IPS-11a (cell line): ENCODE measurements around the gene LANCL2.
"Not testable (repeated sequence)": the region's sequence is repeated elsewhere in the genome, so short reads cannot be mapped to it uniquely, and the experiment has no call there.

ENCODE experiments used
- H3K4me3 ChIP-seq: one replicate; pipeline ENCODE4 v1.5.1; 2013; ENCODE audit warnings: low read depth, low read length, control low read depth

The LANCL2 gene

DNA sequence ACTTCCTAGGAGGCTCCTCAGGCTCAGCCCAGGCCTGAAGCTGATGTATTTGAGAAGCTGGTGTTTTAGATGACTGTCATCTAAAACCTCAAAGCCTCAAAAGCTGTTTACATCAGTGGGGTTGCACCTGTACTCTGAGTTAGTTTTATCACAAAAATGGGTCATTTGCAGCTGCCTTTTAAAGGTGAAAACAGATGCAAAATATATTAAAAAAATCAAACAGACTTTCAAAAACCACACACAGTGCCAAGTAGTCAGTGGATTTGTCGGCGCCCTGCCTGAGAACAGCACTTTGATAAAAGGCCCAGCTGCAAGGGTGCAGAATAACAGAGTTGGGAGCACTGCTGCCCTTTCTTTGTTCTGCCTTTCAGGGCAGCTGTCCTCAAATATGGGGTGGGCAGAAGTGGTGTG lies 104.1 kb downstream of the LANCL2 start:
- H3K4me3 ChIP-seq, result no peak overlapping the region

DNA sequence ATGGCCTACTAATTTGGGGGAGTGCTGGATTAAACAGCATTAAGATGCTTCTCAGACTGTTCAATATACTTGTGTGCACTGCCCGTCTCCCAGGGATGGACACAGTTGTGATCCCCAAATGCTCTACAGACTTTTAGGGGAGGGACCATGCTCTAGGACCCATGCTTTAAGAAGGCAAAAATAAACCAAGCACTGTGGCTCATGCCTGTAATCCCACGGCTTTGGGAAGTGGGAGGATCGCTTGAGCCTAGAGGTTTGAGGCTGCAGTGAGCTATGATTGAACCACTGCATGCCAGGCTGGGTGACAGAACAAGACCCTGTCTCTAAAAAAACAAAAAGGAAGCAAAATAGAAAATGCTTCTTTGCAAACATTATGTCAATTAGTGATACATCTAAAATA lies 104.6 kb downstream of the LANCL2 start:
- no peak overlapping the region for H3K4me3 ChIP-seq

- no peak overlapping the region for H3K4me3 ChIP-seq
Observed at GRCh38 chr7:55470261-55470660, 105.1 kb downstream of the LANCL2 start.

DNA sequence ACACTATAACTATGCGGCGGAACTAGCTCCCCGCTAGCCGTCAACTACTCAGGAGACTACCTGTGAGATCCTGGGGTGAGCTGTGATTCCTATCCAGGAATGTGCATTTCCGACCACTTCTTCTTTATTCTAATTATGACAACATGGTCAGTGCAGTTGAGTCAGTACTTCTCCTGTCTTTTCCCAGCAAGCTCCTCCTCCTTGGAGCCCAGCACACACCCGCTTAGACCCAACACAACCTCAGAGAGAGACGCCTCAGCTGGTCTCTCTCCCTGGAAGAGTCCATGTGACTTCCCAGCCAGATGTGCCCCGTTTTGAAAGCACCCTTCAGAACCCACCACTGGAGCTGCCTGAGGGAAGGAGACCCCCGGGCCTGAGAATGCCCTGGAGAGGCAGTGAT lies 106.5 kb downstream of the LANCL2 start:
- H3K4me3 ChIP-seq, result not testable (repeated sequence)

DNA sequence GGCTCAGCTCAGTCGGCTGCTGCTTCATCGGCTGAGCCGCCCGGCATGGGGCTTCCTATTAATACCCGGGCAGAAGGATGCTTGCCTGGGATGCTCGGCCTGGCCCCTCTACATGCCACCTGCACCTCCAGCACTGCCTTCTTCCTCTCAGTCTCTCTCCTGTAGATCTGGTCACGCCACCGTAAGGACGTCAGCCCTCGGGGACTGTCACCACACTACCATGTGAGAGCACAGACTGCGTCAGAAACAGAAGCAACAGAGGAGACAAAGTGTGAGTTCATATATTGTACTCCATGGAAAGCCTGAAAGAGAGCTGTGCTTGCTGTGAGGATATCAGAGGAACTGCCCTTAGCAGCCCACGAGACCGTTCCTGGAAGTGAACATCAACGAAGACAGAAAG lies 107.3 kb downstream of the LANCL2 start:
- H3K4me3 ChIP-seq, result not testable (repeated sequence)

- H3K4me3 ChIP-seq, result no peak overlapping the region
Observed at GRCh38 chr7:55472928-55473725, 108.0 kb downstream of the LANCL2 start.

- no peak overlapping the region for H3K4me3 ChIP-seq
Observed at GRCh38 chr7:55473932-55474331, 108.8 kb downstream of the LANCL2 start.

GRCh38 chr7:55474944-55475854 lies 110.1 kb downstream of the LANCL2 start:
- no peak overlapping the region for H3K4me3 ChIP-seq

DNA sequence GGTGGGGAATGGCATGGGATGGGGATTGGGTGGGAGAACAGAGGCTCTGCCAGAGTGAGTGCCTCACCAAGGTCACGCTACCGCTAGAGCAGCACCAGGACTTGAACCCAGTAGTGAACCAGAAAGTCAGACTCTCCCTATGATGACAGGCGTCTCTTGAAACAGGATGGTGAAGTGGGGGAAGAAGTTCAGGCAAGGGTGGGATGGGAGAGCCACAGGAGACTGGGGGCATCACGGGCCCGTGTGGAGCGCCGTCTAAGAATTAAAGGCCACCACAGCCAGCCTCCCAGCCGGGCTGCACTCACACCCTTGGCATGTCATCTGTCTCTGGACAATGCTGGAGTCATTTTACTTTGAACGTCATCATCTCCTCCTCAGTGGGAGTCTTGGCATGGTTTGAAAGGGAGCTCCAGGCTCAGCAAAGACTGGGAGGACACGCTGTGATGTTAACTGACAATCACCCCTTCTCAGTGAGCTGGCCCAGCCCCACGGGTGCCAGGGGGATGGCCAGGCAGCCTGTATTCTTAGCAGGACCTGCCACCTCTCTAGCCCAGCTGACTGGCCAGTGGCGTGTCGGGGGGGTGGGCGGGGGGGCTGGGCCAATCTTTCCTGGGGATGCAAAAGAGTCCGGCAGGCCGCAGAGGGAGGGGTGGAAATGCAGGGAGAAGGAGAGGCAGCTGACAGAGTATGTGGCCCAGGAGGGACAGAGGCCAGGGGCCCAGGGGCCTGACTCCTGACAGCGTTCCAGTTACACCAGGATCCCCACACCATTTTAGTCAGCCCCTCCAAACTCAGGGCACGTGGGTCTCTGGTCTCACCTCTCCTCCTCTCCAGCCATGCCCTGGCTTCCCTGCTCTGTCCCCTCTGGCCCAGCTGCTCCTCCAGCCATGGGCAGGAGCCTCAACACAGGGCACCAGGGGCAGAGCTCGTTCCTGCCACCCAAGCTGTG lies 111.0 kb downstream of the LANCL2 start:
- no peak overlapping the region for H3K4me3 ChIP-seq

GRCh38 chr7:55476852-55477780 lies 112.0 kb downstream of the LANCL2 start:
- H3K4me3 ChIP-seq, result no peak overlapping the region

GRCh38 chr7:55477781-55478374 lies 112.7 kb downstream of the LANCL2 start:
- no peak overlapping the region for H3K4me3 ChIP-seq

GRCh38 chr7:55478700-55479099 lies 113.6 kb downstream of the LANCL2 start:
- no peak overlapping the region for H3K4me3 ChIP-seq

GRCh38 chr7:55481155-55481554 lies 116.0 kb downstream of the LANCL2 start:
- H3K4me3 ChIP-seq, result no peak overlapping the region

DNA sequence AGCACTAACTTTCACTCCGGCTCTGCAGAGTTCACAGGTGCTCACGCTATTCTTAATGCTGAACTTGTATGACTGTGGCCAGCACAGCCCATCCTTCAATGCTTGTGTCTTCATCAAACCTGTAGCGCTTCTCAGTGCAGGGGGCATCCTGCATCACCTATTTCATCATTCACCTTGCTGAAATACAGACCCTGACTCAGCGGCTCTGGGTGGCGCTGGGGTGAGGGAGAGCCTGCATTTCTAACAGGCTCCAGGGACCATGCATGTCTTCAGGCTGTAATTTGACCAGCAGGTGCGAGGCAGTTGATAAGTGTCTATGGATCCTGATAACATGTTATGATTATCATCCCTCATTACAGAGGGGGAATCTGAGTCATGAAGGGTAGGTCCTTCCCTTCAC lies 117.9 kb downstream of the LANCL2 start:
- no peak overlapping the region for H3K4me3 ChIP-seq
